ENCODE results near the gene PSMD8.

PSMD8 gene

GRCh38 chr19:38400361-38400760, 26.0 kb downstream of the PSMD8 start:
- Histone ChIP-seq H3K27me3 (ENCODE audit: insufficient read depth, low read length) (no peaks in the 10 kb centered on the region), H3K9me2 (ENCODE audit: low read depth, low read length) (no peaks in the 10 kb centered on the region), H3K4me2 (ENCODE audit: low read length) (no peak overlapping the region), H4K20me1 (ENCODE audit: insufficient read depth, low read length) (no peaks in the 10 kb centered on the region), H3K9ac (ENCODE audit: low read length) (no peak overlapping the region), H3K9me3 (ENCODE audit: low read length) (no peaks in the 10 kb centered on the region), H3K4me3 (ENCODE audit: low read depth, low read length, poor library complexity, severe bottlenecking) (no peak overlapping the region), H3F3A (ENCODE audit: insufficient read depth, low read length) (no peaks in the 10 kb centered on the region), H3K4me1 (ENCODE audit: insufficient read depth, low read length, severe bottlenecking) (peaks cover 10% of the 10 kb centered on the region), H2AFZ (ENCODE audit: low read length) (no peak overlapping the region), H3K79me2 (ENCODE audit: insufficient read depth, low read length) (no peaks in the 10 kb centered on the region), H3K27ac (ENCODE audit: low read depth, low read length, poor library complexity, severe bottlenecking) (no peak overlapping the region), H3K36me3 (ENCODE audit: insufficient read depth, low read length) (0 out of 2 replicates have a peak, but pooled peaks cover 7% of the 10 kb centered on the region)
- TF ChIP-seq, protein P1, sequence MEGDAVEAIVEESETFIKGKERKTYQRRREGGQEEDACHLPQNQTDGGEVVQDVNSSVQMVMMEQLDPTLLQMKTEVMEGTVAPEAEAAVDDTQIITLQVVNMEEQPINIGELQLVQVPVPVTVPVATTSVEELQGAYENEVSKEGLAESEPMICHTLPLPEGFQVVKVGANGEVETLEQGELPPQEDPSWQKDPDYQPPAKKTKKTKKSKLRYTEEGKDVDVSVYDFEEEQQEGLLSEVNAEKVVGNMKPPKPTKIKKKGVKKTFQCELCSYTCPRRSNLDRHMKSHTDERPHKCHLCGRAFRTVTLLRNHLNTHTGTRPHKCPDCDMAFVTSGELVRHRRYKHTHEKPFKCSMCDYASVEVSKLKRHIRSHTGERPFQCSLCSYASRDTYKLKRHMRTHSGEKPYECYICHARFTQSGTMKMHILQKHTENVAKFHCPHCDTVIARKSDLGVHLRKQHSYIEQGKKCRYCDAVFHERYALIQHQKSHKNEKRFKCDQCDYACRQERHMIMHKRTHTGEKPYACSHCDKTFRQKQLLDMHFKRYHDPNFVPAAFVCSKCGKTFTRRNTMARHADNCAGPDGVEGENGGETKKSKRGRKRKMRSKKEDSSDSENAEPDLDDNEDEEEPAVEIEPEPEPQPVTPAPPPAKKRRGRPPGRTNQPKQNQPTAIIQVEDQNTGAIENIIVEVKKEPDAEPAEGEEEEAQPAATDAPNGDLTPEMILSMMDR (IDR thresholded peaks at IDR 0.05; ENCODE audit: low read length), result no peak
- no peak for TF ChIP-seq EZH2 (IDR thresholded peaks at IDR 0.05; ENCODE audit: borderline replicate concordance, low read length)

DNA sequence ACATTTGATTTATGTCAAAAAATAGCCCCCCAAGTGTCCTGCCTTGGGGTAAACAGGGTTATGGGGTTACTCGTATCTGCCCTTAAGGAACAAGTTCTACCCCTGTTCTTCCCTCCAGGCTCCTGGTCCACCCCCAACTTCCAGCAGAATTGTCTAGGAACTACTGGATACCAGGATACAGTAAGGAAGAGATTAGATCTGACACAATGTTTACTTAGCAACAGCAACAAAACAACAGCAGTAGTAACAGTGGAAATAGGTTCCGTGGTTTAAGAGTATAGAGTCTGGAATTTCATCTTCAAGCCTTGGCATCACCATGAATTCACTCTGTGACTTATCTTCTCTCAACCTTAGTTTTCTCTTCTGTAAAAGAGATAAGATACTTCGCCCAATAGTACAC, 26.8 kb downstream of the PSMD8 start:
- Histone ChIP-seq H3K79me2 (ENCODE audit: insufficient read depth, low read length) (no peaks in the 10 kb centered on the region), H3K4me3 (ENCODE audit: low read depth, low read length, poor library complexity, severe bottlenecking) (no peak overlapping the region), H3K9me2 (ENCODE audit: low read depth, low read length) (no peaks in the 10 kb centered on the region), H3K4me2 (ENCODE audit: low read length) (no peak overlapping the region), H3K4me1 (ENCODE audit: insufficient read depth, low read length, severe bottlenecking) (peaks cover 10% of the 10 kb centered on the region), H3K9me3 (ENCODE audit: low read length) (no peaks in the 10 kb centered on the region), H3F3A (ENCODE audit: insufficient read depth, low read length) (no peaks in the 10 kb centered on the region), H4K20me1 (ENCODE audit: insufficient read depth, low read length) (no peaks in the 10 kb centered on the region), H3K27ac (ENCODE audit: low read depth, low read length, poor library complexity, severe bottlenecking) (no peak overlapping the region), H3K27me3 (ENCODE audit: insufficient read depth, low read length) (no peaks in the 10 kb centered on the region), H3K36me3 (ENCODE audit: insufficient read depth, low read length) (0 out of 2 replicates have a peak, but pooled peaks cover 8% of the 10 kb centered on the region), H3K9ac (ENCODE audit: low read length) (no peak overlapping the region), H2AFZ (ENCODE audit: low read length) (no peak overlapping the region)
- TF ChIP-seq, protein P1 (IDR thresholded peaks at IDR 0.05; ENCODE audit: low read length), result no peak
- no peak for TF ChIP-seq EZH2 (IDR thresholded peaks at IDR 0.05; ENCODE audit: borderline replicate concordance, low read length)

- Histone ChIP-seq H3K9ac (ENCODE audit: low read length) (peak overlapping the region; percentile 50; the same call in 1 of the 2 replicates), H3K36me3 (ENCODE audit: insufficient read depth, low read length) (peaks cover 8% of the 10 kb centered on the region; the same call in 1 of the 2 replicates), H3K27me3 (ENCODE audit: insufficient read depth, low read length) (no peaks in the 10 kb centered on the region), H3K4me3 (ENCODE audit: low read depth, low read length, poor library complexity, severe bottlenecking) (peak overlapping the region; percentile 53), H4K20me1 (ENCODE audit: insufficient read depth, low read length) (no peaks in the 10 kb centered on the region), H3K9me2 (ENCODE audit: low read depth, low read length) (no peaks in the 10 kb centered on the region), H3K79me2 (ENCODE audit: insufficient read depth, low read length) (no peaks in the 10 kb centered on the region), H3K4me2 (ENCODE audit: low read length) (peak overlapping the region; percentile 76), H2AFZ (ENCODE audit: low read length) (peak overlapping the region; percentile 83), H3K27ac (ENCODE audit: low read depth, low read length, poor library complexity, severe bottlenecking) (no peak overlapping the region), H3F3A (ENCODE audit: insufficient read depth, low read length) (no peaks in the 10 kb centered on the region), H3K9me3 (ENCODE audit: low read length) (no peaks in the 10 kb centered on the region), H3K4me1 (ENCODE audit: insufficient read depth, low read length, severe bottlenecking) (peaks cover 10% of the 10 kb centered on the region)
- TF ChIP-seq, protein P1 (IDR thresholded peaks at IDR 0.05; ENCODE audit: low read length), result no peak
- no peak for TF ChIP-seq EZH2 (IDR thresholded peaks at IDR 0.05; ENCODE audit: borderline replicate concordance, low read length)
Measured at GRCh38 chr19:38402623-38402966, 28.2 kb downstream of the PSMD8 start.

Data from OCI-LY1 (cell line).